Ramos (cell line): ENCODE data around the gene KDM6A.

Experiments
- in situ Hi-C: fragments of 300-500 bp; cut with MboI; formaldehyde crosslinking; loops from one replicate; pipeline ENCODE4 v1.14.3; 2022; ENCODE audit warnings: low sequenced_read_pairs; ENCODE audit not compliant: unreplicated experiment

The KDM6A gene

GRCh38 chrX:45142185-45142584 is 269.2 kb downstream of the KDM6A start:
- in situ Hi-C loops: no loop called here

- in situ Hi-C loops: no loop called here
Measured at GRCh38 chrX:45143455-45143854, 270.5 kb downstream of the KDM6A start.

- in situ Hi-C loops: no loop called here
Measured at GRCh38 chrX:45145492-45146215, 272.7 kb downstream of the KDM6A start.

- in situ Hi-C loops: no loop called here
Measured at GRCh38 chrX:45150821-45151220, 277.8 kb downstream of the KDM6A start.

- in situ Hi-C loops: no loop called here
Measured at GRCh38 chrX:45154033-45154360, 281.0 kb downstream of the KDM6A start.

- in situ Hi-C loops: no loop called here
Measured at GRCh38 chrX:45154462-45154861, 281.5 kb downstream of the KDM6A start.

GRCh38 chrX:45157647-45158046 is 284.7 kb downstream of the KDM6A start:
- in situ Hi-C loops: no loop called here
